Tibial nerve (tissue), 4 donors: ENCODE data around the gene LRPPRC. TPM values are rescaled to one million over a fixed set of nuclear protein-coding genes. Genes with fewer than 3 reads are reported as not detected.

ENCODE experiments used
- DNase-seq, 2 donors: peaks; one replicate each; pipeline ENCODE4 v3.0.0-alpha.2; 2019; ENCODE audit warnings: low spot score in 2 of 2
- H3K27ac ChIP-seq, 4 donors: fragments of 200-600 bp; sonication (generic) in 3 of 4; one replicate each; pipeline ENCODE4 v1.5.1; 2017 to 2019; ENCODE audit warnings: mild to moderate bottlenecking in 1 of 4
- H3K27me3 ChIP-seq, 2 donors: fragments of 200-600 bp; sonication (generic) in 1 of 2; one replicate each; pipeline versions ENCODE4 v1.5.1 to v1.6.0; 2017 to 2019
- H3K36me3 ChIP-seq, 3 donors: fragments of 200-600 bp; sonication (generic); one replicate each; pipeline ENCODE4 v1.5.1; 2018 to 2019
- H3K4me1 ChIP-seq, 4 donors: fragments of 200-600 bp; sonication (generic) in 3 of 4; one replicate each; pipeline ENCODE4 v1.5.1; 2017 to 2019
- H3K4me3 ChIP-seq, 4 donors: fragments of 200-600 bp; sonication (generic) in 3 of 4; one replicate each; pipeline ENCODE4 v1.5.1; 2017 to 2019; ENCODE audit warnings: mild to moderate bottlenecking in 1 of 4, moderate library complexity in 1 of 4
- H3K9me3 ChIP-seq, 4 donors: fragments of 200-600 bp; sonication (generic) in 3 of 4; one replicate each; pipeline ENCODE4 v1.5.1; 2017 to 2019
- EP300 ChIP-seq, 2 donors: sonication (generic); formaldehyde crosslinking; IDR thresholded peaks; one replicate each; pipeline ENCODE4 v1.6.1; 2017; ENCODE audit warnings: antibody characterized with exemption in 2 of 2, mild to moderate bottlenecking in 1 of 2
- POLR2A ChIP-seq, 2 donors: fragments of 450-650 bp; IDR thresholded peaks; one replicate each; pipeline ENCODE4 v1.6.1; 2017; ENCODE audit warnings: antibody characterized with exemption in 2 of 2, mild to moderate bottlenecking in 2 of 2, moderate library complexity in 2 of 2
- WGBS, 2 donors: methylation state at CpG; one replicate each; pipeline ENCODE4 v1.1.5; 2018; 5-methylcytosine and 5-hydroxymethylcytosine counted together
- total RNA-seq, 4 donors: library from RNA; depleted of rRNA; stranded (reverse); fragments of >200 nt; gene quantifications; one replicate each; pipeline ENCODE4 v1.1.0, GENCODE V29; 2016
- TF ChIP-seq, protein P1 (sequence below), 5 experiments: fragments of 200-600 bp in 3 of 5; fragments of 450-650 bp in 2 of 5; sonication (generic) in 3 of 5; IDR thresholded peaks; one replicate each; pipeline ENCODE4 v1.5.1; 2016 to 2019; ENCODE audit warnings: antibody characterized with exemption in 5 of 5, mild to moderate bottlenecking in 3 of 5, moderate library complexity in 2 of 5

LRPPRC gene
- total RNA-seq, 4 donors from 2014 or later: 42.2 to 53.4 (median 49.7) TPM

DNA sequence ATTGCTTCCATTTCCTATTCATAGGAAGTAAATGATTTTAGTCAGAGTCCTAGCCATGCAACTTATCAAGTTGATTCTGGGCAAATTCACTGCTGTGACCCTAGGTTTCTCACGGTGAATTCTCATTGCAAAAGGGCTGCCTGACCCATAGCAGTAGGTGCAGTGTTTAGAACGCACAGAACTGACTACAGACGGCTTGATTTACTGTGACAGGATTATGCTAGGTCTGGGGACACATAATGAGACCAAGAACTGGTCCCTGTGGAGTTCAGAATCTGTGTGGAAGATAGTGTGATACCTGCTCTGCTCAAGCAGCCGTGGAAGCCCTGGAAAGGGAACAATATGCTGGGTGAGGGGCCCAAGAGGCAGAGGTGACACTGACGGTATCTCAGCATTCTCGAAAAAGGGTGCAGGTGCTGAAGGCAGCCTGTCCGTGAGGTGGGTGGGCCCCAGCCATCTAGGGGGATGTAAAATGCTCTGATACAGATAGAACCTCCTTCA lies 110.6 kb downstream of the LRPPRC start:
- Histone ChIP-seq H3K27ac (no peak overlapping the region), H3K36me3 (peaks cover 0 to 46% (median 0%) of the 10 kb centered on the region in 3 donors), H3K4me1 (no peaks in the 10 kb centered on the region), H3K4me3 (no peak overlapping the region), H3K9me3 (no peaks in the 10 kb centered on the region), H3K27me3 (no peaks in the 10 kb centered on the region)
- no peak for DNase-seq
- TF ChIP-seq EP300 (IDR thresholded peaks at IDR 0.05) (no peak), POLR2A (IDR thresholded peaks at IDR 0.05) (no peak)
- TF ChIP-seq, protein P1, sequence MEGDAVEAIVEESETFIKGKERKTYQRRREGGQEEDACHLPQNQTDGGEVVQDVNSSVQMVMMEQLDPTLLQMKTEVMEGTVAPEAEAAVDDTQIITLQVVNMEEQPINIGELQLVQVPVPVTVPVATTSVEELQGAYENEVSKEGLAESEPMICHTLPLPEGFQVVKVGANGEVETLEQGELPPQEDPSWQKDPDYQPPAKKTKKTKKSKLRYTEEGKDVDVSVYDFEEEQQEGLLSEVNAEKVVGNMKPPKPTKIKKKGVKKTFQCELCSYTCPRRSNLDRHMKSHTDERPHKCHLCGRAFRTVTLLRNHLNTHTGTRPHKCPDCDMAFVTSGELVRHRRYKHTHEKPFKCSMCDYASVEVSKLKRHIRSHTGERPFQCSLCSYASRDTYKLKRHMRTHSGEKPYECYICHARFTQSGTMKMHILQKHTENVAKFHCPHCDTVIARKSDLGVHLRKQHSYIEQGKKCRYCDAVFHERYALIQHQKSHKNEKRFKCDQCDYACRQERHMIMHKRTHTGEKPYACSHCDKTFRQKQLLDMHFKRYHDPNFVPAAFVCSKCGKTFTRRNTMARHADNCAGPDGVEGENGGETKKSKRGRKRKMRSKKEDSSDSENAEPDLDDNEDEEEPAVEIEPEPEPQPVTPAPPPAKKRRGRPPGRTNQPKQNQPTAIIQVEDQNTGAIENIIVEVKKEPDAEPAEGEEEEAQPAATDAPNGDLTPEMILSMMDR (IDR thresholded peaks at IDR 0.05): no peak
- 78 to 82% methylated on average over 7 of the region's 7 CpGs for WGBS, 2 donors

DNA sequence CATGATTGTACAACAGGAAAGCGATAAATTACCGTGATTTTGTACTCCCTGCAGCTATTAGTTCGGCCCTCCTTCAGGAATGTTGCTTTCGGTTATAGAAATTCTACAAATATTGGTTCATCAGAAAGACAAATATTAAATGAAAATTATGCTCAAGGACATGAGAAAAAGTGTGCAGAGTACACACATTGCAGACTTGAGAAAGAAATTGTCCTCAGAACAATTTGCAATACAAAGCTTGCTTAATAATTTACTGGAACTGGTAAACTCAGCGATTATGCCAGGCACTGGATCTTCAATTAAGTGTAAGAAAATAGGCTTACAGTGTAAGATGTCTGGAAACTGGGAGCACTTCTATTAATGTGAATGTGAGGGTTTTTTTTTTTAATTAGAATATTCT lies 111.1 kb downstream of the LRPPRC start:
- Histone ChIP-seq H3K4me3 (no peak overlapping the region), H3K4me1 (no peaks in the 10 kb centered on the region), H3K9me3 (no peaks in the 10 kb centered on the region), H3K27me3 (no peaks in the 10 kb centered on the region), H3K36me3 (peaks cover 0 to 41% (median 0%) of the 10 kb centered on the region in 3 donors), H3K27ac (no peak overlapping the region)
- 64 to 76% methylated on average over 5 of the region's 5 CpGs for WGBS, 2 donors
- DNase-seq: no peak
- no peak for TF ChIP-seq POLR2A (IDR thresholded peaks at IDR 0.05)
- TF ChIP-seq, protein P1 (IDR thresholded peaks at IDR 0.05): no peak
- no peak for TF ChIP-seq EP300 (IDR thresholded peaks at IDR 0.05)

DNA sequence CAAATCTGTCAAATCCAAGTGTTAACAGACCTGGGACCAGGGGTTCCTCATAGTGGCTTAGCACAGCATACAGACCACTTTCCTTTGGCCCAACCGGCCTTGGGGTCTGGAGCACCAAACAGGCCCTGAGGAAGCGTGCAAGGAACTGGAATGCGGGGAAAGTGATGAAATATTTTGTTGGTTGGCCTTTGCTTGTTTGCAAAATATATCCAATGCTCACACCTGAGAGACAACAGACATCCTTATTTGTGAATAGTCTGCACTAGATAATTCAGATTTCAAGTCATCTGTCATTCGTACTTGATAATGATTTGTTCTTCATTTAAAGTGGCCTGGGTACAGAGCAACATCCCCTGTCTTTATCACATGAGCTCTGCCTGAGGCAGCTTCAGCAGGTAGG lies 113.5 kb downstream of the LRPPRC start:
- TF ChIP-seq POLR2A (IDR thresholded peaks at IDR 0.05) (no peak), EP300 (IDR thresholded peaks at IDR 0.05) (no peak)
- TF ChIP-seq, protein P1 (IDR thresholded peaks at IDR 0.05): no peak

DNA sequence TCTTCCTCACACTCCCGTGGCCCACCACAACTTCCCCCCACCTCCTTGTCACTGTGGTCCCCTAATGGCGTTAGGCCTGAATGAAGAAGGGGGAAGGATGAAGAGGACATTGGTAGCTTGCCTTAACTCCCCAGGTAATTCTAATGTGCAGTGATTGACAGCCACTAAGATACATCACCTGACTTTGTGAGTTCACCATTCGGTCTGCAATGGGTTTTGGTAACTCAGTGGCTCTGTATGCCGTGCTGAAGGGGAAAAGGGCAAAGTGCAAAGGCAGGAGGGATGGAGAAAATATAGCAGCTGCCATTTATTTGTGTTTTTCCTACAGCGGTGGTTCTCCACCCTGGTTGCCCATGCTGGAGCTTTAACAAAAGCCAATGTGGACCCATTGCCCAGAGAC lies 114.8 kb downstream of the LRPPRC start:
- TF ChIP-seq, protein P1 (IDR thresholded peaks at IDR 0.05): no peak
- no peak for TF ChIP-seq POLR2A (IDR thresholded peaks at IDR 0.05)
- no peak for TF ChIP-seq EP300 (IDR thresholded peaks at IDR 0.05)
- WGBS, 2 donors: 81 to 84% methylated on average over 5 of the region's 5 CpGs
- Histone ChIP-seq H3K4me3 (no peak overlapping the region), H3K4me1 (no peaks in the 10 kb centered on the region), H3K9me3 (no peaks in the 10 kb centered on the region), H3K36me3 (peaks cover 0 to 4% (median 0%) of the 10 kb centered on the region in 3 donors), H3K27me3 (no peaks in the 10 kb centered on the region), H3K27ac (no peak overlapping the region)
- no peak for DNase-seq

More for the DNA sequence above, 113.5 kb downstream of the LRPPRC start:
- Histone ChIP-seq H3K4me1 (no peaks in the 10 kb centered on the region), H3K27ac (no peak overlapping the region), H3K9me3 (no peaks in the 10 kb centered on the region), H3K36me3 (peaks cover 0 to 17% (median 0%) of the 10 kb centered on the region in 3 donors), H3K27me3 (no peaks in the 10 kb centered on the region), H3K4me3 (no peak overlapping the region)
- no peak for DNase-seq
- 83 to 86% methylated on average over 4 of the region's 4 CpGs for WGBS, 2 donors

DNA sequence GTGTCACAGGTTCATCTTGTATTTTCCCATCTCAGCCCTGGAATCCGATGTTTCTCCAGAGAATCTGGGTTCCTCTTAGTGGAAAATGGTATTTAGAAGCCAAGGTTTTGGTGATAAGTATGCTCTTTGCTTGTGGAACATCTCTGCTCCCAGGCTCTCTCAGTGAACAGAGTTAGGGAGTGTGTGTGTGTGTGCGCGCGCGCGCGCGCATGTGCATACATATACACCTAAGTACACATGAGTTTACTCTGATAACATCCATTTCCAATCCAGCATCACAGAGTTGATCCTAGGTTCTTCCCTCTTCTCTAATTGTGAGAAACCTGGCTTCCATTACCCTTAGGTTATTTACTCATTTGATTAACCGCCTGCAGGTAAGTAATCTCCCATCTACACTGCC lies 115.3 kb downstream of the LRPPRC start:
- Histone ChIP-seq H3K4me1 (no peaks in the 10 kb centered on the region), H3K27ac (no peak overlapping the region), H3K4me3 (no peak overlapping the region), H3K36me3 (no peaks in the 10 kb centered on the region), H3K9me3 (no peaks in the 10 kb centered on the region), H3K27me3 (no peaks in the 10 kb centered on the region)
- TF ChIP-seq POLR2A (IDR thresholded peaks at IDR 0.05): no peak
- TF ChIP-seq, protein P1 (IDR thresholded peaks at IDR 0.05): no peak
- TF ChIP-seq EP300 (IDR thresholded peaks at IDR 0.05): no peak
- no peak for DNase-seq
- 82 to 88% methylated on average over 9 of the region's 9 CpGs for WGBS, 2 donors
